ENCODE results near the gene ABHD15.
A peak's percentile ranks its signal among the peaks of the same experiment; 100 is the strongest.

The ABHD15 gene

GRCh38 chr17:29581583-29582253 lies 14.9 kb upstream of the ABHD15 start:
- DNase-seq = no peak

GRCh38 chr17:29579866-29580771 lies 13.3 kb upstream of the ABHD15 start:
- peak; percentile 45 to 73 for DNase-seq

GRCh38 chr17:29578626-29579485 lies 12.0 kb upstream of the ABHD15 start:
- DNase-seq = no peak

GRCh38 chr17:29577385-29578211 lies 10.8 kb upstream of the ABHD15 start:
- no peak for DNase-seq

- DNase-seq = no peak
These were observed 10.1 kb upstream of the ABHD15 start for GRCh38 chr17:29577001-29577370.

GRCh38 chr17:29576214-29577000 lies 9.6 kb upstream of the ABHD15 start:
- DNase-seq = no peak

- no peak for DNase-seq
These were observed 8.8 kb upstream of the ABHD15 start for GRCh38 chr17:29575511-29576213.

GRCh38 chr17:29574732-29575510 lies 8.1 kb upstream of the ABHD15 start:
- no peak for DNase-seq

GRCh38 chr17:29573871-29574731 lies 7.3 kb upstream of the ABHD15 start:
- no peak for DNase-seq

- no peak for DNase-seq
These were observed 6.7 kb upstream of the ABHD15 start for GRCh38 chr17:29573558-29573869.

GRCh38 chr17:29572691-29573557 lies 6.1 kb upstream of the ABHD15 start:
- DNase-seq = no peak

- no peak for DNase-seq
These were observed 5.2 kb upstream of the ABHD15 start for GRCh38 chr17:29571883-29572681.

GRCh38 chr17:29571486-29571882 lies 4.6 kb upstream of the ABHD15 start:
- no peak for DNase-seq

- DNase-seq = no peak
These were observed 3.7 kb upstream of the ABHD15 start for GRCh38 chr17:29570521-29570920.

GRCh38 chr17:29569245-29569950 lies 2.6 kb upstream of the ABHD15 start:
- DNase-seq = no peak

Measured in NCI-H1930 (cell line).